Prostate gland (tissue), 2 donors: Measurements from ENCODE around the gene CXCR5. TPM values are rescaled to one million over a fixed set of nuclear protein-coding genes. Genes with fewer than 3 reads are reported as not detected.

Experiments used
- DNase-seq: peaks from one replicate; pipeline ENCODE4 v3.0.0-alpha.2; 2019; ENCODE audit warnings: low spot score
- H3K27ac ChIP-seq, 2 donors: fragments of 200-600 bp; sonication (generic); 2 replicates each; pipeline ENCODE4 v1.5.1; 2017 to 2019
- H3K27me3 ChIP-seq: fragments of 200-600 bp; sonication (generic); replicated peaks from 2 replicates; pipeline ENCODE4 v1.5.1; 2019; ENCODE audit not compliant: insufficient read depth
- H3K36me3 ChIP-seq, 2 donors: fragments of 200-600 bp; sonication (generic); 1 replicate in 1 of 2; 2 replicates in 1 of 2; pipeline versions ENCODE4 v1.5.1 to v1.8.1; 2017 to 2019
- H3K4me1 ChIP-seq: fragments of 200-600 bp; sonication (generic); replicated peaks from 2 replicates; pipeline ENCODE4 v1.5.1; 2019
- H3K4me3 ChIP-seq, 2 donors: fragments of 200-600 bp; sonication (generic); 2 replicates each; pipeline ENCODE4 v1.5.1; 2017 to 2019
- H3K9me3 ChIP-seq: fragments of 200-600 bp; sonication (generic); 2 replicates; pipeline ENCODE4 v1.5.1; 2017
- CTCF ChIP-seq, 4 experiments: fragments of 200-600 bp in 2 of 4; fragments of 450-650 bp in 2 of 4; sonication (generic) in 2 of 4; IDR thresholded peaks; 1 replicate in 3 of 4; 2 replicates in 1 of 4; pipeline ENCODE4 v1.5.1; 2016 to 2019; ENCODE audit warnings: antibody characterized with exemption in 4 of 4, mild to moderate bottlenecking in 2 of 4, moderate library complexity in 2 of 4
- POLR2A ChIP-seq: fragments of 450-650 bp; IDR thresholded peaks from one replicate; pipeline ENCODE4 v1.6.1; 2016; ENCODE audit warnings: antibody characterized with exemption, mild to moderate bottlenecking
- POLR2AphosphoS5 ChIP-seq: sonication (generic); formaldehyde crosslinking; IDR thresholded peaks from one replicate; pipeline ENCODE4 v1.6.1; 2017; ENCODE audit warnings: antibody characterized with exemption
- WGBS: methylation state at CpG from one replicate; pipeline ENCODE4 v1.1.5; 2018; 5-methylcytosine and 5-hydroxymethylcytosine counted together
- intact Hi-C: fragments of 100-400 bp; cut with DNase I; formaldehyde crosslinking; loops from one replicate; pipeline ENCODE4 v1.14.2; 2022
- total RNA-seq, 2 donors: library from RNA; depleted of rRNA; stranded (reverse); fragments of >200 nt; gene quantifications; one replicate each; pipeline ENCODE4 v1.1.0, GENCODE V29; 2016

CXCR5 gene
- total RNA-seq, 2 donors from 2014 or later: 0.17 TPM; not detected in 1

GRCh38 chr11:118910309-118911112 lies 26.8 kb downstream of the CXCR5 start:
- H3K27me3 ChIP-seq: no peaks in the 10 kb centered on the region
- 12% methylated on average over 41 of the region's 67 CpGs for WGBS
- H3K4me3 ChIP-seq: peak overlapping the region; percentile 23 to 28
- peak; percentile 82 for DNase-seq
- H3K27ac ChIP-seq: peak overlapping the region; percentile 92 to 97
- intact Hi-C loops: loop anchor here (1.0 kb wide), 1 partner anchor 15 kb away; the partner anchor contains the start of gene BCL9L
- no peaks in the 10 kb centered on the region for H3K9me3 ChIP-seq
- H3K4me1 ChIP-seq: peaks cover 65% of the 10 kb centered on the region
- no peaks in the 10 kb centered on the region for H3K36me3 ChIP-seq
- TF ChIP-seq CTCF (IDR thresholded peaks at IDR 0.05): peak in 1 of 4 experiments; percentile 15
- peak; percentile 44 for TF ChIP-seq POLR2AphosphoS5
- TF ChIP-seq POLR2A: peak; percentile 38

GRCh38 chr11:118911113-118911879 lies 27.6 kb downstream of the CXCR5 start:
- Histone ChIP-seq H3K27ac (peak overlapping the region; percentile 92 to 97), H3K9me3 (no peaks in the 10 kb centered on the region), H3K27me3 (no peaks in the 10 kb centered on the region), H3K4me3 (peak overlapping the region in 1 of 2 donors; percentile 28), H3K4me1 (peaks cover 71% of the 10 kb centered on the region), H3K36me3 (no peaks in the 10 kb centered on the region)
- TF ChIP-seq POLR2A: no peak
- no peak for TF ChIP-seq CTCF (IDR thresholded peaks at IDR 0.05)
- TF ChIP-seq POLR2AphosphoS5: no peak
- intact Hi-C loops: no loop called here
- no peak for DNase-seq
- 16% methylated on average over 17 of the region's 21 CpGs for WGBS

- Histone ChIP-seq H3K9me3 (no peaks in the 10 kb centered on the region), H3K27ac (peak overlapping the region; percentile 92 to 97), H3K4me3 (no peak overlapping the region), H3K36me3 (no peaks in the 10 kb centered on the region), H3K27me3 (no peaks in the 10 kb centered on the region), H3K4me1 (peaks cover 79% of the 10 kb centered on the region)
- intact Hi-C loops: no loop called here
- DNase-seq: peak; percentile 86
- TF ChIP-seq POLR2AphosphoS5: peak; percentile 57
- TF ChIP-seq POLR2A: peak; percentile 57
- TF ChIP-seq CTCF (IDR thresholded peaks at IDR 0.05): no peak
- 7% methylated on average over 23 of the region's 23 CpGs for WGBS
These were observed 28.4 kb downstream of the CXCR5 start for GRCh38 chr11:118911880-118912741.

- 31% methylated on average over 12 of the region's 12 CpGs for WGBS
- H3K4me1 ChIP-seq: peaks cover 83% of the 10 kb centered on the region
- no peak for DNase-seq
- H3K27me3 ChIP-seq: no peaks in the 10 kb centered on the region
- intact Hi-C loops: no loop called here
- no peaks in the 10 kb centered on the region for H3K36me3 ChIP-seq
- no peaks in the 10 kb centered on the region for H3K9me3 ChIP-seq
- no peak for TF ChIP-seq POLR2AphosphoS5
- TF ChIP-seq POLR2A: no peak
- no peak for TF ChIP-seq CTCF (IDR thresholded peaks at IDR 0.05)
- H3K27ac ChIP-seq: peak overlapping the region; percentile 92 to 97
- H3K4me3 ChIP-seq: no peak overlapping the region
These were observed 29.2 kb downstream of the CXCR5 start for GRCh38 chr11:118912742-118913410.
